Measurements from ENCODE around the gene RSPH10B2. TPM values are rescaled to one million over a fixed set of nuclear protein-coding genes. Genes with fewer than 3 reads are reported as not detected.

Gene RSPH10B2
- total RNA-seq = not detected in 2 replicates

GRCh38 chr7:6753964-6754363 is at the start of gene RSPH10B2:
Gene RSPH10B2 (plus strand): TSS chr7:6754103. CDS start chr7:6757678, 3,575 bp downstream.

GRCh38 chr7:6706666-6707407 is 47.1 kb upstream of the RSPH10B2 start, which contains the start of gene ZNF12:
Gene ZNF12 (minus strand): TSS chr7:6706947. CDS start chr7:6705173, 1,774 bp downstream.

GRCh38 chr7:6826151-6826550 is 72.2 kb downstream of the RSPH10B2 start, which contains the start of gene CCZ1B:
Gene CCZ1B (minus strand): TSS chr7:6826275. CDS start chr7:6826197, 78 bp downstream.

Other genes starting within 250 kb of the RSPH10B2 start
- 0.08 TPM in 1 of 2 replicates, not detected in the other for gene GRID2IP, start 202.6 kb upstream of the RSPH10B2 start, total RNA-seq
- 64.4 and 72.1 TPM in 2 replicates for gene ZDHHC4, start 176.6 kb upstream of the RSPH10B2 start, total RNA-seq
- gene INTS15, start 164.1 kb upstream of the RSPH10B2 start, total RNA-seq = 19.0 and 23.3 TPM in 2 replicates
- gene ZNF853, start 138.5 kb upstream of the RSPH10B2 start, total RNA-seq = 5.8 and 6.5 TPM in 2 replicates
- gene ZNF316, start 116.8 kb upstream of the RSPH10B2 start, total RNA-seq = 11.1 and 12.0 TPM in 2 replicates
- gene ZNF12, start 47.2 kb upstream of the RSPH10B2 start, total RNA-seq = 9.8 and 19.8 TPM in 2 replicates
- gene CCZ1B, start 72.2 kb downstream of the RSPH10B2 start, total RNA-seq = 6.6 and 40.0 TPM in 2 replicates